Tibial nerve (tissue), 4 donors: ENCODE data around the gene APBA1. TPM values are rescaled to one million over a fixed set of nuclear protein-coding genes. Genes with fewer than 3 reads are reported as not detected.

Source experiments
- DNase-seq, 2 donors: peaks; one replicate each; pipeline ENCODE4 v3.0.0-alpha.2; 2019; ENCODE audit warnings: low spot score in 2 of 2
- H3K27ac ChIP-seq, 4 donors: fragments of 200-600 bp; sonication (generic) in 3 of 4; one replicate each; pipeline ENCODE4 v1.5.1; 2017 to 2019; ENCODE audit warnings: mild to moderate bottlenecking in 1 of 4
- H3K27me3 ChIP-seq, 2 donors: fragments of 200-600 bp; sonication (generic) in 1 of 2; one replicate each; pipeline versions ENCODE4 v1.5.1 to v1.6.0; 2017 to 2019
- H3K36me3 ChIP-seq, 3 donors: fragments of 200-600 bp; sonication (generic); one replicate each; pipeline ENCODE4 v1.5.1; 2018 to 2019
- H3K4me1 ChIP-seq, 4 donors: fragments of 200-600 bp; sonication (generic) in 3 of 4; one replicate each; pipeline ENCODE4 v1.5.1; 2017 to 2019
- H3K4me3 ChIP-seq, 4 donors: fragments of 200-600 bp; sonication (generic) in 3 of 4; one replicate each; pipeline ENCODE4 v1.5.1; 2017 to 2019; ENCODE audit warnings: mild to moderate bottlenecking in 1 of 4, moderate library complexity in 1 of 4
- H3K9me3 ChIP-seq, 4 donors: fragments of 200-600 bp; sonication (generic) in 3 of 4; one replicate each; pipeline ENCODE4 v1.5.1; 2017 to 2019
- CTCF ChIP-seq, 5 experiments: fragments of 200-600 bp in 3 of 5; fragments of 450-650 bp in 2 of 5; sonication (generic) in 3 of 5; IDR thresholded peaks; one replicate each; pipeline ENCODE4 v1.5.1; 2016 to 2019; ENCODE audit warnings: antibody characterized with exemption in 5 of 5, mild to moderate bottlenecking in 3 of 5, moderate library complexity in 2 of 5
- EP300 ChIP-seq, 2 donors: sonication (generic); formaldehyde crosslinking; IDR thresholded peaks; one replicate each; pipeline ENCODE4 v1.6.1; 2017; ENCODE audit warnings: antibody characterized with exemption in 2 of 2, mild to moderate bottlenecking in 1 of 2
- POLR2A ChIP-seq, 2 donors: fragments of 450-650 bp; IDR thresholded peaks; one replicate each; pipeline ENCODE4 v1.6.1; 2017; ENCODE audit warnings: antibody characterized with exemption in 2 of 2, mild to moderate bottlenecking in 2 of 2, moderate library complexity in 2 of 2
- WGBS, 2 donors: methylation state at CpG; one replicate each; pipeline ENCODE4 v1.1.5; 2018; 5-methylcytosine and 5-hydroxymethylcytosine counted together
- total RNA-seq, 4 donors: library from RNA; depleted of rRNA; stranded (reverse); fragments of >200 nt; gene quantifications; one replicate each; pipeline ENCODE4 v1.1.0, GENCODE V29; 2016

The APBA1 gene
- total RNA-seq, 4 donors from 2014 or later = 8.4 to 14.4 (median 9.8) TPM

GRCh38 chr9:69579032-69579758 lies 93.0 kb downstream of the APBA1 start:
- H3K27me3 ChIP-seq = no peaks in the 10 kb centered on the region
- H3K36me3 ChIP-seq = no peaks in the 10 kb centered on the region
- no peak overlapping the region for H3K4me3 ChIP-seq
- no peaks in the 10 kb centered on the region for H3K9me3 ChIP-seq
- WGBS, 2 donors = 77 to 79% methylated on average over 6 of the region's 6 CpGs
- DNase-seq = no peak
- no peak for TF ChIP-seq CTCF (IDR thresholded peaks at IDR 0.05)
- no peak for TF ChIP-seq POLR2A (IDR thresholded peaks at IDR 0.05)
- TF ChIP-seq EP300 (IDR thresholded peaks at IDR 0.05) = no peak
- peaks cover 0 to 4% (median 0%) of the 10 kb centered on the region in 4 donors for H3K4me1 ChIP-seq
- H3K27ac ChIP-seq = no peak overlapping the region

- H3K27me3 ChIP-seq = no peaks in the 10 kb centered on the region
- H3K36me3 ChIP-seq = no peaks in the 10 kb centered on the region
- H3K4me3 ChIP-seq = no peak overlapping the region
- 62 to 65% methylated on average over 3 of the region's 3 CpGs for WGBS, 2 donors
- TF ChIP-seq POLR2A (IDR thresholded peaks at IDR 0.05) (no peak), EP300 (IDR thresholded peaks at IDR 0.05) (no peak), CTCF (IDR thresholded peaks at IDR 0.05) (no peak)
- no peak for DNase-seq
- no peak overlapping the region for H3K27ac ChIP-seq
- H3K9me3 ChIP-seq = no peaks in the 10 kb centered on the region
- peaks cover 0 to 4% (median 0%) of the 10 kb centered on the region in 4 donors for H3K4me1 ChIP-seq
Measured at GRCh38 chr9:69578026-69578425, 94.1 kb downstream of the APBA1 start.

GRCh38 chr9:69577123-69577522 lies 95.0 kb downstream of the APBA1 start:
- no peak for DNase-seq
- Histone ChIP-seq H3K9me3 (no peaks in the 10 kb centered on the region), H3K27me3 (no peaks in the 10 kb centered on the region), H3K36me3 (no peaks in the 10 kb centered on the region), H3K27ac (no peak overlapping the region), H3K4me3 (no peak overlapping the region), H3K4me1 (peaks cover 0 to 4% (median 0%) of the 10 kb centered on the region in 4 donors)
- TF ChIP-seq CTCF (IDR thresholded peaks at IDR 0.05) = no peak
- TF ChIP-seq EP300 (IDR thresholded peaks at IDR 0.05) = no peak
- TF ChIP-seq POLR2A (IDR thresholded peaks at IDR 0.05) = no peak
- WGBS, 2 donors = 94 to 100% methylated on average over 1 of the region's 1 CpG

- no peak overlapping the region for H3K27ac ChIP-seq
- no peaks in the 10 kb centered on the region for H3K36me3 ChIP-seq
- H3K27me3 ChIP-seq = no peaks in the 10 kb centered on the region
- no peaks in the 10 kb centered on the region for H3K9me3 ChIP-seq
- no peak for DNase-seq
- no peak overlapping the region for H3K4me3 ChIP-seq
- WGBS, 2 donors = 86 to 87% methylated on average over 4 of the region's 4 CpGs
- peaks cover 0 to 16% (median 0%) of the 10 kb centered on the region in 4 donors for H3K4me1 ChIP-seq
- TF ChIP-seq EP300 (IDR thresholded peaks at IDR 0.05) = no peak
- no peak for TF ChIP-seq POLR2A (IDR thresholded peaks at IDR 0.05)
- TF ChIP-seq CTCF (IDR thresholded peaks at IDR 0.05) = no peak
Measured at GRCh38 chr9:69574057-69574456, 98.1 kb downstream of the APBA1 start.

- no peak for TF ChIP-seq POLR2A (IDR thresholded peaks at IDR 0.05)
- TF ChIP-seq CTCF (IDR thresholded peaks at IDR 0.05) = no peak
- TF ChIP-seq EP300 (IDR thresholded peaks at IDR 0.05) = no peak
- Histone ChIP-seq H3K36me3 (no peaks in the 10 kb centered on the region), H3K9me3 (no peaks in the 10 kb centered on the region), H3K4me3 (no peak overlapping the region), H3K27me3 (no peaks in the 10 kb centered on the region), H3K27ac (no peak overlapping the region), H3K4me1 (peaks cover 0 to 20% (median 0%) of the 10 kb centered on the region in 4 donors)
- WGBS, 2 donors = 69 to 70% methylated on average over 4 of the region's 4 CpGs
- no peak for DNase-seq
Measured at GRCh38 chr9:69573651-69574050, 98.5 kb downstream of the APBA1 start.
